ENCODE data around the gene RETREG3. TPM values are rescaled to one million over a fixed set of nuclear protein-coding genes. Genes with fewer than 3 reads are reported as not detected.
"Not testable (repeated sequence)": the region's sequence is repeated elsewhere in the genome, so short reads cannot be mapped to it uniquely, and the experiment has no call there.

The RETREG3 gene
- total RNA-seq, 1 donor from 2014 or later = 72.5 TPM

DNA sequence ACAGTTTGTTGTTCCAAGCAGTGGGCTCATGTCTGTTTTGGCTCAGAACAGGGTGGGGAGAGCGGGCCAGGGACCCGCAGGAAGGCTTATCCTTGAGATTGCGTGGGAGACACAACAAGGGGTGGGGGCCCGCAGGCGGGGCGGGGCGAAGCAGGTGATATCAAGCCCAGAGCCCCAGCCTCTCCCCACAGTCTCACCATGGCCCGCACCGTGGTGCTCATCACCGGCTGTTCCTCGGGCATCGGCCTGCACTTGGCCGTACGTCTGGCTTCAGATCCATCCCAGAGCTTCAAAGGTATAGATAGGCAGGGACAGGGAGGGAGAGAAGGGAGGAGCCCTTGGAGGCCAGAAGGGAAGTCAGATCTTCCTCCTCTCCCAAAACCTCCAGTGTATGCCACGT is 56.4 kb downstream of the RETREG3 start, which contains the start of gene HSD17B1:
Gene HSD17B1, plus strand, starts transcription at position 188 of the 400 bp plus-strand sequence. Its CDS starts 11 bp downstream, at position 199.
- not testable (repeated sequence) for DNase-seq

DNA sequence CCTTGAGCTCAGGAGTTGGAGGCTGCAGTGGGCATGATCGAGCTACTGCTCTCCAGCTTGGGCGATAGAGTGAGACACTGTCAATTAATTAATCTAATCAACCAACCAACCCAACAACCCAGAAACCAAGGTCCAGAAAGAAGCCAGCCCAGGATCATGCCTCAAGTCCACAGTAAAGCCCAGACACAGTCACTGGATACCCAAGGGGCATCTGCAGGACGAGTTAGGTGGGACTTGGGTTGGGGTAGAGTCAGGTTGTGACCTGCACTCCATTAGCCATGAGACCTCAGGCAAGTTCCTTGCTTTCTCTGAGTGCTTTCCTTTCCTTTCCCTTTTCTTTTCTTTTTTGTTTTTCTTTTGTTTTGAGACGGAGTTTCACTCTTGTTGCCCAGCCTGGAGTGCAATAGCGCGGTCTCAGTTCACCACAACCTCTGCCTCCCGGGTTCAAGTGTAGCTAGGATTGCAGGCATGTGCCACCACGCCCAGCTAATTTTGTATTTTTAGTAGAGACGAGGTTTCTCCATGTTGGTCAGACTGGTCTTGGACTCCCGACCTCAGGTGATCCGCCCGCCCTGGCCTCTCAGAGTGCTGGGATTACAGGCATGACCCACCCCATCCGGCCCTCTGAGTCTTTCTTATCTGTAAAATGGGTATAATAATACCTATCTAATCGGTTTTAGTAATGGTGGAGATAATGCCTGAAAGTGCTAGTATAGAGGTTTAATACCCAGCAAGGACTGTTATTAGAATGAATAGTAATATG is 60.0 kb downstream of the RETREG3 start:
- no peak for DNase-seq

DNA sequence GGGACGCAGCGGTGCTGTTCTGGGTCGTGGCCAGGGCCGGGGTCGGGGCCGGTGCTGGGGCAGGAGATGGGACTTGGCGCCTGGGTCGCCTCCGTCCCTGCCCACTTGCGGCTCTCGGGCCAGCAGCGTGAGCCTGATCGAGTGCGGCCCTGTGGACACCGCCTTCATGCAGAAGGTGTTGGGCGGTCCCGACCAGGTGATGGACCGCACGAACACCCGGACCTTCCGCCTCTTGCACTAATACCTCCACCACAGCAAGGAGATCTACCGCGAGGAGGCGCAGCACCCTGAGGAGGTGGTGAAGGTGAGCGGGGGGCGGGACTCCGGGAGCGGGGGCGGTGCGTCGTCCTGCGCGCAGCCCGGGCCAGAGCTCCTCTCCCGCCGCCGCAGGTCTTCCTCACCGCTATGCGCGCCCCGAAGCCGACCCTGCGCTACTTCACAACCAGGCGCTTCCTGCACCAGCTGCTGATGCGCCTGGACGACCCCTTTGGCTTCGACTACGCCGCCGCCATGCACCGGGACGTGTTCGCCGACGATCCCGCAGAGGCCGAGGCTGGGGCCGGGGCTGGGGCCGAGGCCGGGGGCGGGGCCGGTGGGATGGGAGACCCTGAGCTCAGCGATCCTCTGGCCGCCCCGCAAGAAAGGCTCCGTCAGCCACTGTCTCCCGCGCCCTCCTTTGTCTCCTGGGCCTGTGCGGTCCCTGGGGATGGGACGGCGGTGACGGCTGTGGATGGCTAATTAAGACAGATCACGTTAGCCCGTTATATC is 60.9 kb downstream of the RETREG3 start:
- DNase-seq = peak; percentile 76

DNA sequence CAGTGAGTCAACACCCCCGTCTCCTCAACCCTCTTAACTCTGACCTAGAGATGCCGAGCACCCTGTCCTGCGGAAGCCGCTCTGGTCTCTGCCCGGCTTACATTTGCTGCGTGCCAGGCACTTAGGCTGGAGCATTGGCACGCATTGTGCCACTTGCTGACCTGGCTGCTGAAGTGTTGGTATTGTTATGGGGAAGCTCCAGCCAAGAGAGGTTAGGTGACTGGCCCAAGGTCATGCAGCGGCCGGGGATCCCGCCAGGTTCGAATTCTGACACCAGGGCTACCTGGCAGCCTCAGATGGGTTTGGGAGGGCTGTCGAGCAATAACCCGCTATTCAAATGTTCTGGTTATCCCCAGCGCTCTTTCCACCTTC is 61.5 kb downstream of the RETREG3 start:
- no peak for DNase-seq

DNA sequence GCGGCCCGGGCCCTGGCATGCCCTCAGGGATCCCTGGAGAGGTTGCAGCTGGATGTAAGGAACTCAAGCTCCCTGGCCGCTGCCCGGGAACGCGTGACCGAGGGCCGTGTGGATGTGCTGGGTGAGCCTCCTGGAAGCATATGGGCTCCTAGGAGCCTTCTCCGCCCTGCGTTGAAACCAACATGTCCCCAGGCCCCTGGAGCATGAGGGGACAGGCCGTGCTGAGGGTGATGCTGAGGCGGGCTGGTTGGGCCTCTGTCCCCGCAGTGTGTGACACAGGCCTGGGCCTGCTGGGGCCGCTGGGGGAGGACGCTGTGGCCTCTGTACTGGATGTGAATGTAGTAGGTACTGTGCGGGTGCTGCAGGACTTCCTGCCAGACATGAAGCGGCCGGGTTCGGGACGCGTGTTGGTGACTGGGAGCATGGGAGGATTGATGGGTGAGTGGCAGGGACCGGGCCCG is 62.1 kb downstream of the RETREG3 start:
- DNase-seq = no peak

DNA sequence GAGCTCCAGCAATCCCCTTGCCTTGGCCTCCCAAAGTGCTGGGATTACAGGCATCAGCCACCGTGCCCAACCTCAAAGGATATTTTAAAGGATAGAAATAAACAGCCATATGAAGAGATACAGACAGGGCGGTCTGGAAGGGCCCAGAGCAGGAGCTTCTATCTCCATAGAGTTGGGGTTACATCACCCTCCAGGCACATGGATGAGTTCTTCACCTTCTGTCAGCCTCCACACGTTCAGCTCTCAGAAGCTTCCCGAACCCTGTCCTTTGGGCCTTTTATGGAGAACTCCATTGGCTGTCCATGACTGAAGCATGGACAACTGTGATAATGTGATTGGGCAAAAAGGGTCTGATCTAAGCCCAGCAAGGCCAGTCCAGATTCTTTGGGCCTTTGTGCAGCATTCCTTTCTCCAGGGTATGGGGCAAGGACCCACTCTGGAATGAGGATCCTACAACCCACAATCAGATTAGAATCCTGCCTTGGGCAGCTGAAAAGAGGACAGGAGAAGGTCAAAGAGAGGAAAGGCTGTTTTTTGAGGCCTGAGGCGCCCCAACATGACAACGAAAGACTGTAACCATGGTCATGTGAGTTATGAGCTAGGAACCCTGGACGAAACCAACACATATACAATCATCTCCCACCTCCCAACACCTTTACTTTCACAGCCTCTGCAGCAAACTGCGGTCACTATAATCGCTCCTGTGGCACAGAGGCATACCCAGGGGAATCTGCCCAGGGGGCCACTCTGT is 63.2 kb downstream of the RETREG3 start:
- DNase-seq = not testable (repeated sequence)

DNA sequence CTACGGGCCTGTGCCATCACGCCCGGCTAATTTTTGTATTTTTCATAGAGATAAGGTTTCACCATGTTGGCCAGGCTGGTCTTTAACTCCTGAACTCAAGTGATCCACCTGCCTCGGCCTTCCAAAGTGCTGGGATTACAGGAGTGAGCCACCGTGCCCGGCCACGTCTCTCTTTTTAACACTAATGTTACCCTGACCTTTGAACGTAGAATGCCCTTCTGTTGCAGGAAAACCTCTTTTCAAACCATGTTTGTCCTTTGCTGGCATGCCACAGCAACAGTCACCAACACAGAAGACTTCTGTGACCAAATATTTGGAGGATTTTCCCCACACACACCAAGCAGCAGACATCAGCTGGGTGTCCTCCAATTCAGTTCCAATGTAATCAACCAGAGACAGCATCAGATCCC is 64.3 kb downstream of the RETREG3 start:
- no peak for DNase-seq

DNA sequence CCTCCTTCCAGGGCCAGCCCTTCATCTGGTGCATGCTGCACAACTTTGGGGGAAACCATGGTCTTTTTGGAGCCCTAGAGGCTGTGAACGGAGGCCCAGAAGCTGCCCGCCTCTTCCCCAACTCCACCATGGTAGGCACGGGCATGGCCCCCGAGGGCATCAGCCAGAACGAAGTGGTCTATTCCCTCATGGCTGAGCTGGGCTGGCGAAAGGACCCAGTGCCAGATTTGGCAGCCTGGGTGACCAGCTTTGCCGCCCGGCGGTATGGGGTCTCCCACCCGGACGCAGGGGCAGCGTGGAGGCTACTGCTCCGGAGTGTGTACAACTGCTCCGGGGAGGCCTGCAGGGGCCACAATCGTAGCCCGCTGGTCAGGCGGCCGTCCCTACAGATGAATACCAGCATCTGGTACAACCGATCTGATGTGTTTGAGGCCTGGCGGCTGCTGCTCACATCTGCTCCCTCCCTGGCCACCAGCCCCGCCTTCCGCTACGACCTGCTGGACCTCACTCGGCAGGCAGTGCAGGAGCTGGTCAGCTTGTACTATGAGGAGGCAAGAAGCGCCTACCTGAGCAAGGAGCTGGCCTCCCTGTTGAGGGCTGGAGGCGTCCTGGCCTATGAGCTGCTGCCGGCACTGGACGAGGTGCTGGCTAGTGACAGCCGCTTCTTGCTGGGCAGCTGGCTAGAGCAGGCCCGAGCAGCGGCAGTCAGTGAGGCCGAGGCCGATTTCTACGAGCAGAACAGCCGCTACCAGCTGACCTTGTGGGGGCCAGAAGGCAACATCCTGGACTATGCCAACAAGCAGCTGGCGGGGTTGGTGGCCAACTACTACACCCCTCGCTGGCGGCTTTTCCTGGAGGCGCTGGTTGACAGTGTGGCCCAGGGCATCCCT is 65.7 kb downstream of the RETREG3 start:
- no peak for DNase-seq

DNA sequence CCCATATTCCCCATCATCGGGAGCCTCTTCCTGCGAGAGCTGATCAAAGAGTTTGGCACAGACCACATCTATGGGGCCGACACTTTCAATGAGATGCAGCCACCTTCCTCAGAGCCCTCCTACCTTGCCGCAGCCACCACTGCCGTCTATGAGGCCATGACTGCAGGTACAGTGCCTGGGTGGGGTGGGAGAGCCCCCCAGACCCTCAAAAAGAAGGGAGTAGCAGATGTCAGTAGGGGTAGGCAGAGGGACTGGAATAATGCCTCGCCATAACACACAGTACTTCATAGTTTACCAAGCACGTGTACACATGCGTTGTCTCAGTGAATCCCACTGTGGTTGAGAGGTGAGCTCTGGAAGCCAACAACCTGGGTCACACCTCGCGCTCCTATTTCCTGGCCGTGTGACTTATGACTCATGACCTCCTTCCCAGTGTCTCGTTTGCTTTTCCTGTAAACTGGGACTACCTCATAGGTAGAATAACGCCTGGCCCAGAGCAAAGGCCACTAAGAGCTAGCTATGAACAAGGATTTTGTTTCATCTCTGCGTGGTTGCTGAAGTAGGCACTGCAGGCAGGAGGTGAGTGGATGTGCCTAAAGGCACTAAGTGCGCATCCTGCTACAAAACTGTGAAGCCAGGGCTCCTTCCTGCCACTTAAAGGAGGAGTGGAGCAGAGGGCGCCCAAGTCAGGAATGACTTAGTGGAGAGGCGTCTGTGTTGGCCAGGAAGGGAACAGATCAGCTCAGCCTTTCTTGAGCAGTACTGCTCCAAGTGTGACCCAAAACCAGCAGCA is 67.9 kb downstream of the RETREG3 start:
- DNase-seq = peak; percentile 48

DNA sequence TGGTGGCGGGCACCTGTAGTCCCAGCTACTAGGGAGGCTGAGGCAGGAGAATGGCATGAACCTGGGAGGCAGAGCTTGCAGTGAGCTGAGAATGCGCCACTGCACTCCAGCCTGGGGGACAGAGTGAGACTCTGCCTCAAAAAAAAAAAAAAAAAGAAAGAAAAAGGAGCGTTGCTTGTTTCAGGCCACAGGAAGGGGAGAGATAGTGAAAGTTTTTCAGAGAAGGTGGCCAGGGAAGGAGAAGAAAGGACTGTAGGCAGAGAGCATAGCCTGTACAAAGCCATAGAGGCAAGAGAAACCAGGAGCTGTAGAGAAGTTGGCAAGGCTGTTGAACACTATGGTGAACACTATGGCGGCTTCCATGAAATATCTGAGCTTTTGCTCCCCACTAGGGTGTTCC is 68.6 kb downstream of the RETREG3 start:
- DNase-seq = not testable (repeated sequence)

DNA sequence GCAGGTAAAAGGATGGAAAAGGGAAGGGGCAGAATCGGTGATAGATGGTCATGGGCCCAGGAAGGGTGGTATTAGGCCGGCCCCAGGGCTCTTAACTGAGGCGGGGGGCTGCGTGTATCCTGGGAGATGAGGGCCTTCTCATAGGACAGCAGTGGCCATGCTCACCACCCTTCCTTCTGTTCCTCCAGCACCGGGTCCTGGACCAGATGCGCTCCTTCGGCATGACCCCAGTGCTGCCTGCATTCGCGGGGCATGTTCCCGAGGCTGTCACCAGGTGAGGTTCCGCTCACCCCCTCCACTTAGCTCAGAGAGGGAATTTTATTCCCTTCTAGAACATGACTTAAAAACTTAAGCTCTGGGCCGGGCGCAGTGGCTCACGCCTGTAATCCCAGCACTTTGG is 70.7 kb downstream of the RETREG3 start:
- no peak for DNase-seq

DNA sequence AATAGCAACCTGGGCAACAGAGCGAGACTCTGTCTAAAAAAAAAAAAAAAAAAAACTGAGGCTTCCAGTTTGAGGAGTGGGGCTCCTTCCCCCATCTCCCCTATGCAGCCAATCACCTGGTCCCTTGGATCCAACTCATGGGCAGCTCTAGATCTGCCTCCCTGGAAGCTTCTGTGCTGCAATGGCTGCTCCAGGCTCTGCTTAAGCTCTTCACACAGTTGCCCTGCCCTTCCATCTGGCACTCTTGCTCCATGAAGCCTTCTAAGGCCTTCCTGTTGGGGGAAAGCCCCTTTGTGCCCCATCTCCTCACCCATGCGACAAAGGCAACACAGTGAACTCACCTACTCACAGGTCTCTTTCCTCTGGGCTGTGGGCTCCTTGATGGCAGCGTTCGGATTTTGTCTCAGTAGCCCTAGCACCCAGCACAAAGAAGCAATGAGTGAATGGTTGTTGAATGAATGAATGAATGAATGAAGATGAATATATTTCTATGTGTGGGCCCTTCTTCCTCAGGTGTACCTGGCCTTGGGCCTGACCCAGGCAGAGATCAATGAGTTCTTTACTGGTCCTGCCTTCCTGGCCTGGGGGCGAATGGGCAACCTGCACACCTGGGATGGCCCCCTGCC is 71.2 kb downstream of the RETREG3 start:
- DNase-seq = no peak

DNA sequence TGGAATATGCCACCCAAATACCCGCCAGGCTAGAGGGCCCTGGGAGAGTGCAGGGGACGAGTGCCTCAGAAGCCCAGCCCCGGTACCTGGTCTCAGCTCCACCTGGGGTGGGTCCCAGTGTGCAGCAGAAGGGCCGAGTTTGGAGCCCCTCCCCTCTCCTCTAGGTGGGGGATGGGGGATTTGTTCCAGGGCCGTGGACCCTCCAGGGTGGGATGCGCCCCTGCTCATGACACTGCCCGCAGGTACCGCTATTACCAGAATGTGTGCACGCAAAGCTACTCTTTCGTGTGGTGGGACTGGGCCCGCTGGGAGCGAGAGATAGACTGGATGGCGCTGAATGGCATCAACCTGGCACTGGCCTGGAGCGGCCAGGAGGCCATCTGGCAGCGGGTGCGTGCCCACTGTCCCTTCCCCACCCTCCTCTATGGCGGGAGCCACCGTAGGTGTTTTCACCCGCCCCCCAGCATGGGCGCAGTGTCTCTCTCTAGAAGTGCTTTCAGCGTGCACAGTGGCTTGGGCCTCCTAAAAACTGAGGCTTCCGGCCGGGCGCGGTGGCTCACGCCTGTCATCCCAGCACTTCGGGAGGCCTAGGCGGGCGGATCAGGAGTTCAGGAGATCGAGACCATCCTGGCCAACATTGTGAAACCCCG is 71.9 kb downstream of the RETREG3 start:
- no peak for DNase-seq

DNA sequence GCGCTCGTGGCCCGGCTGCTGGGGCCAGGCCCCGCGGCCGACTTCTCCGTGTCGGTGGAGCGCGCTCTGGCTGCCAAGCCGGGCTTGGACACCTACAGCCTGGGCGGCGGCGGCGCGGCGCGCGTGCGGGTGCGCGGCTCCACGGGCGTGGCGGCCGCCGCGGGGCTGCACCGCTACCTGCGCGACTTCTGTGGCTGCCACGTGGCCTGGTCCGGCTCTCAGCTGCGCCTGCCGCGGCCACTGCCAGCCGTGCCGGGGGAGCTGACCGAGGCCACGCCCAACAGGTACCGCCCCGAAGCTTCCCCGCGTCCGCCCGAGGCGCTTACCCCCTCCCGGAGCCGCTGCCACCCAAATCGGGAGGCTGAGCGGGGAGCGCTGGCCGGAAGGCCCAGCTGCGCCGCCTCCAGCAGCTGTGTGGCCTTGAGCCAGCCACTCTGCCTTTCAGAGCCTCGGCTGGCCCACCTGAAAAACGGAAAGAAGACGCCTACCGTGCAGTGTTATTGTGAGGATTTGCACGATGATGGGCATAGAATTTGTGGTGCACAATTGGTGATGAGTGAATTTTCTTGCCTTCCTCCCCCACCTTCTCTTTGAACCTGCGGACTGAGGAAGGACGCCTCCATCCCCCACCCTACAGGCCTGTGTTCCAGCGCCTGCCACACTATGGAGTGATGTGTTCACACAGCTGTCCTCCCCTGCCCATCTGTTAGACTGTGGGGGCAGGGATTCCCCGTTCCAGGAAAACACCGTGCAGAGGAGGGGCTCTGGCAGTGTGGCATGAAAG is 72.6 kb downstream of the RETREG3 start:
- peak; percentile 74 for DNase-seq

DNA sequence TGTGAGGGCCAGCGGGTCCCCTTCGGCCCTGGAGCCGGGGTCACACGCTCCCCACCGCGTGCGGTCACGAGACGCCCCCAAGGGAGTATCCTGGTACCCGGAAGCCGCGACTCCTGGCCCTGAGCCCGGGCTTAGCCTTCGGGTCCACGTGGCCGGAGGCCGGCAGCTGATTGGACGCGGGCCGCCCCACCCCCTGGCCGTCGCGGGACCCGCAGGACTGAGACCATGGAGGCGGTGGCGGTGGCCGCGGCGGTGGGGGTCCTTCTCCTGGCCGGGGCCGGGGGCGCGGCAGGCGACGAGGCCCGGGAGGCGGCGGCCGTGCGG is 73.2 kb downstream of the RETREG3 start, which contains the start of gene NAGLU:
Gene NAGLU, plus strand, starts transcription at position 194 of the 324 bp plus-strand sequence. Its CDS starts 32 bp downstream, at position 226.
- peak; percentile 91 for DNase-seq

DNA sequence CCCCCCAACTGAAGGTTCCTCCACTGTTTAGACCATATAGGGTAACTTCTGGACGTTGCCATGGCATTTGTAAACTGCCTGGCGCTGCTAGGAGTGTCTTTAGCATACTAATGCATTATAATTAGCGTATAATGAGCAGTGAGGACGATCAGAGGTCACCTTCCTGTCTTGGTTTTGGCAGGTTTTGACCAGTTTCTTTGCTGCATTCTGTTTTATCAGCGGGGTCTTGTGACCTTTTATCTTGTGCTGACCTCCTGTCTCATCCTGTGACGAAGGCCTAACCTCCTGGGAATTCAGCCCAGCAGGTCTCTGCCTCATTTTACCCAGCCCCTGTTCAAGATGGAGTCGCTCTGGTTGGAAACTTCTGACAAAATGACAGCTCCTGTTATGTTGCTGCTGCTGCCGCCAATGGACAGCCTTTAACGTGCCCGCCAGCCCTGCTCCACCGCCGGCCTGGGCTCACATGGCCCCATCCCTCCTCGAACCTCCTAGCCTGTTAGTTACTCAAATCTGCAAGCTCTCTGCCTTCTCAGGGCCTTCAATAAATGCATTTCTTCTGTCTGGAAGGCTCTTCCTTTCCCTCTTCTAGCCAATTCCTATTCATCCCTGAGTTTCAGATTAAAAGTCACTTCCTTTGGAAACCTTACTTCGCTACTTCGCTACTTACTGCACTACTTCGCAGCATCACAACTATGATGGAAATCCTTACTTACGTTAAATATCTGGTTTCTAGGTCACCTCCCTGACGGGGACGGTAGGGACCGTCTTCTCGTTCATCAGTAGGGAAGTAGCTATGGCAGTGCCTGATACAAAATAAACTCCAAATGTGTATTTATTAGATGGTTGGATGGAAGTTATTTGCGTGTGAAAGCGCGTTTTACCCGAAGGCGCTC is 73.8 kb downstream of the RETREG3 start:
- DNase-seq = no peak

DNA sequence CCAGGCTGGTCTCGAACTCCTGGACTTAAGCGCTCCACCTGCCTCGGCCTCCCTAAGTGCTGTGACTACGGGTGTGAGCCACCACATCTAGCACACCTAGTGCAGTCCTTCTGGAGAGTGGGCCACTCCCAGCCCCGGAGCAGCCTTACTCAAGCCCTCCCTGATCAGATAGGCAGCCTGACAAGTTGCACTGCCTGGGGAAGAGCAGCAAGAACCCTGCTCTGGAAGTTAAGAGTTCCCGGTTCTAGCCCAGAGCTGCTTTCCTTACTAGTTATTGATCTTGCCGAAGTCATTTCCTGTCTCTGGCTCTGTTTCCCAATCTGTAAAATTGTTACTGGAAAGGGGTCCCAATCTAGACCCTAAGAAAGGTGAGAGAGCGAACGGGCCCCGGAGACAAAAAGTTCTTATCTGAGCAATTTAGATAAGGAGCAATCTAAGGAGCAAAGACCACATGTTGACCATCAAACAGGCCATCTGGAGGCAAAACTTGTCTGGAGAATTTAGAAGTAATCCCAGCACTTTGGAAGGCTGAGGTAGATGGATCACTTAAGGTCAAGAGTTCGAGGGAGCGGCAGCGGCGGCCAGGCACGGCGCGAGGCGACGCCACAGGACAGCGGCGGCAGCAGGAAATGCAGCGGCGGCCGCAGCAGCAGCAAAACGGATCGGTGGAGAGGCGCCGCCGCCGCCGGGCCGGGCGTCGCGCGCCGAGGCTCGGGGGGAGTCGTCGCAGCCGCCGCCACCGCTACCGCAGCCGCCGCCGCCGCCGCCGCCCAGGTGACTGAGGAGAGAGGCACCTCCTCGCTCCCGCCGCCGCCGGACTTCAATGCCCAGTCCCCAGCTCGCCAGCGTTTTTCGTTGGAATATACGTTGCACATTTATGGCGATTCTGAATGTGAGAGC is 77.5 kb downstream of the RETREG3 start:
- DNase-seq = peak; percentile 61

Data from dermis blood vessel endothelial cell (primary cell).